ENCODE measurements around the gene ANKRD50.

ANKRD50 gene

GRCh38 chr4:124710015-124710741, 2.4 kb downstream of the ANKRD50 start:
- no peak for DNase-seq (ENCODE audit: low spot score)

GRCh38 chr4:124708517-124709300, 3.8 kb downstream of the ANKRD50 start:
- DNase-seq (ENCODE audit: low spot score): no peak

GRCh38 chr4:124705393-124705792, 7.1 kb downstream of the ANKRD50 start:
- no peak for DNase-seq (ENCODE audit: low spot score)

- DNase-seq (ENCODE audit: low spot score): no peak
Measured at GRCh38 chr4:124703154-124703553, 9.4 kb downstream of the ANKRD50 start.

- DNase-seq (ENCODE audit: low spot score): no peak
Measured at GRCh38 chr4:124697441-124697840, 15.1 kb downstream of the ANKRD50 start.

GRCh38 chr4:124696182-124696581, 16.4 kb downstream of the ANKRD50 start:
- DNase-seq (ENCODE audit: low spot score): no peak

GRCh38 chr4:124694946-124695598, 17.5 kb downstream of the ANKRD50 start:
- DNase-seq (ENCODE audit: low spot score): no peak

GRCh38 chr4:124694306-124694705, 18.2 kb downstream of the ANKRD50 start:
- no peak for DNase-seq (ENCODE audit: low spot score)

- DNase-seq (ENCODE audit: low spot score): no peak
Measured at GRCh38 chr4:124691801-124692200, 20.7 kb downstream of the ANKRD50 start.

- peak; percentile 55 for DNase-seq (ENCODE audit: low spot score)
Measured at GRCh38 chr4:124686279-124686678, 26.3 kb downstream of the ANKRD50 start.

GRCh38 chr4:124685851-124686250, 26.7 kb downstream of the ANKRD50 start:
- DNase-seq (ENCODE audit: low spot score): no peak

GRCh38 chr4:124684301-124684700, 28.2 kb downstream of the ANKRD50 start:
- DNase-seq (ENCODE audit: low spot score): no peak

GRCh38 chr4:124682384-124682783, 30.1 kb downstream of the ANKRD50 start:
- DNase-seq (ENCODE audit: low spot score): no peak

GRCh38 chr4:124666496-124666895, 46.0 kb downstream of the ANKRD50 start:
- DNase-seq (ENCODE audit: low spot score): no peak

- DNase-seq (ENCODE audit: low spot score): no peak
Measured at GRCh38 chr4:124658795-124659194, 53.7 kb downstream of the ANKRD50 start.

- DNase-seq (ENCODE audit: low spot score): no peak
Measured at GRCh38 chr4:124650614-124651013, 61.9 kb downstream of the ANKRD50 start.

- no peak for DNase-seq (ENCODE audit: low spot score)
Measured at GRCh38 chr4:124647599-124647998, 64.9 kb downstream of the ANKRD50 start.

GRCh38 chr4:124644621-124645020, 67.9 kb downstream of the ANKRD50 start:
- no peak for DNase-seq (ENCODE audit: low spot score)

GRCh38 chr4:124642846-124643245, 69.7 kb downstream of the ANKRD50 start:
- no peak for DNase-seq (ENCODE audit: low spot score)

- peak; percentile 11 for DNase-seq (ENCODE audit: low spot score)
Measured at GRCh38 chr4:124641715-124642381, 70.7 kb downstream of the ANKRD50 start.

- no peak for DNase-seq (ENCODE audit: low spot score)
Measured at GRCh38 chr4:124640022-124640730, 72.4 kb downstream of the ANKRD50 start.

GRCh38 chr4:124637321-124637720, 75.2 kb downstream of the ANKRD50 start:
- DNase-seq (ENCODE audit: low spot score): no peak
